Smooth muscle cell (in vitro differentiated cells): ENCODE measurements around the gene VWA7. TPM values are rescaled to one million over a fixed set of nuclear protein-coding genes. Genes with fewer than 3 reads are reported as not detected.

Experiments
- DNase-seq: peaks from one replicate; lab custom pipeline; 2025; ENCODE audit not compliant: unreplicated experiment; lab: John Stamatoyannopoulos, UW
- H2AFZ ChIP-seq: fragments of 200-600 bp; sonication (generic); 2 replicates; pipeline ENCODE4 v1.6.0; 2016; ENCODE audit warnings: antibody characterized with exemption, low read depth, mild to moderate bottlenecking
- H3F3A ChIP-seq: fragments of 200-600 bp; sonication (generic); 2 replicates; pipeline ENCODE4 v1.6.0; 2017; ENCODE audit warnings: antibody characterized with exemption, low read depth
- H3K27ac ChIP-seq: fragments of 200-600 bp; sonication (generic); 2 replicates; pipeline ENCODE4 v1.5.1; 2016; ENCODE audit warnings: low read depth, mild to moderate bottlenecking
- H3K27me3 ChIP-seq: fragments of 200-600 bp; sonication (generic); 2 replicates; pipeline ENCODE4 v1.6.1; 2016; ENCODE audit warnings: low read depth, mild to moderate bottlenecking
- H3K36me3 ChIP-seq: fragments of 200-600 bp; sonication (generic); 2 replicates; pipeline ENCODE4 v1.5.1; 2016; ENCODE audit warnings: low read depth
- H3K4me1 ChIP-seq: fragments of 200-600 bp; sonication (generic); 2 replicates; pipeline ENCODE4 v1.5.1; 2016; ENCODE audit warnings: low read depth
- H3K4me2 ChIP-seq: fragments of 200-600 bp; sonication (generic); 2 replicates; pipeline ENCODE4 v1.6.0; 2016; ENCODE audit warnings: mild to moderate bottlenecking
- H3K4me3 ChIP-seq: fragments of 200-600 bp; sonication (generic); 2 replicates; pipeline ENCODE4 v1.5.1; 2016; ENCODE audit warnings: mild to moderate bottlenecking
- H3K79me2 ChIP-seq: fragments of 200-600 bp; sonication (generic); 2 replicates; pipeline ENCODE4 v1.6.0; 2016; ENCODE audit warnings: low read depth, mild to moderate bottlenecking
- H3K9ac ChIP-seq: fragments of 200-600 bp; sonication (generic); 2 replicates; pipeline ENCODE4 v1.6.0; 2016; ENCODE audit warnings: low read depth
- H3K9me3 ChIP-seq: fragments of 200-600 bp; sonication (generic); replicated peaks from 2 replicates; pipeline ENCODE4 v1.5.1; 2016; ENCODE audit warnings: low read depth
- H4K20me1 ChIP-seq: fragments of 200-600 bp; sonication (generic); 2 replicates; pipeline ENCODE4 v1.6.0; 2016; ENCODE audit warnings: low read depth
- WGBS: methylation state at CpG from one replicate; pipeline ENCODE4 v1.1.7; 2016; ENCODE audit warnings: low lambda C conversion rate; 5-methylcytosine and 5-hydroxymethylcytosine counted together
- polyA plus RNA-seq: library from polyadenylated mRNA; unstranded; fragments of >200 nt; fragmentation: Nextera tagmentation; extraction: Ambion mirVana; gene quantifications from 2 replicates; pipeline ENCODE4 v1.2.1, GENCODE V29; 2016
- total RNA-seq: library from RNA; depleted of rRNA; stranded (reverse); fragments of >200 nt; gene quantifications from 2 replicates; pipeline ENCODE4 v1.2.3, GENCODE V29; 2014
- TF ChIP-seq, protein P1 (sequence below): fragments of 200-600 bp; sonication (generic); IDR thresholded peaks from 2 replicates; pipeline ENCODE4 v1.5.1; 2017; ENCODE audit warnings: borderline replicate concordance, mild to moderate bottlenecking, antibody characterized with exemption; ENCODE audit not compliant: insufficient read depth, poor library complexity, severe bottlenecking

VWA7 gene
- total and polyA plus RNA-seq, 2 experiments from 2014 or later: 0.08 to 0.58 TPM

DNA sequence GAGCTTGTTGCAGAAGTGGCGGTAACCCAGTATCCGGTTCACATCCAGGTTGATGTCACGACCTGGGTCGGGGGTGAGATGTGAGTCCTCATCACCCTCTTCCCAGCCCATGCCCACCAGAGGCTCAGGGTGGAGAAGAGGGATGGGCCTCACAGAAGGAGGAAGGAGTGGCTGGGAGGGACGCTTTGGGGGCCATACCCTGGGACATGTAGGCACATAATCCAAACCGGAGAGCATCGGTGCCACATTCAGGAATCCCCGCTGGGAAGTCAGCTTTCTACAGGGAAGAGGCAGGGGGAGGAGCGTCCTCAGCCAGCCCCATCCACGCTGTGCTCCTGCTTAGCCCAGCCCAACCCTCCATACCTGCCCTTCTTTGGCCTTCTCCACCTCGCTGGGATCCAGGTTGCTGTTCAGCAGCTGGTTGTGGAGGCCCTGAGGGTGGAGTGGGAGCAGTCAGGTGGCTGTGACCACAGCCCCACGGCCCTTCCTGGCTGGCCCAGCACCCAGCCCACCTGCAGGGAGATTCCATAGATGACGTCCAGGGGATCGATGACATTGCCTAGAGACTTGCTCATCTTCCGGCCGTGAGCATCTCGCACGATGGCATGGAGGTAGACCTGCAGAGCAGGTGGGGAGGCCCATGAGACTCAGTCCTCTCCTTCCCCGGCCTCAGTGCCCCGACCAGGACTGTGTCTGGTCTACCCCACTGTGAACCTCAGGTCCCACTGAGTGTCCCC is 3.5 kb upstream of the VWA7 start:
- no peak for DNase-seq
- no peaks in the 10 kb centered on the region for H3K79me2 ChIP-seq
- no peaks in the 10 kb centered on the region for H3K9me3 ChIP-seq
- H3K4me1 ChIP-seq: peaks cover 8% of the 10 kb centered on the region
- no peaks in the 10 kb centered on the region for H3K27me3 ChIP-seq
- H3K4me3 ChIP-seq: no peak overlapping the region
- 96% methylated on average over 20 of the region's 20 CpGs for WGBS
- H3K9ac ChIP-seq: no peak overlapping the region
- no peak overlapping the region for H2AFZ ChIP-seq
- peaks cover 11% of the 10 kb centered on the region for H3F3A ChIP-seq
- TF ChIP-seq, protein P1, sequence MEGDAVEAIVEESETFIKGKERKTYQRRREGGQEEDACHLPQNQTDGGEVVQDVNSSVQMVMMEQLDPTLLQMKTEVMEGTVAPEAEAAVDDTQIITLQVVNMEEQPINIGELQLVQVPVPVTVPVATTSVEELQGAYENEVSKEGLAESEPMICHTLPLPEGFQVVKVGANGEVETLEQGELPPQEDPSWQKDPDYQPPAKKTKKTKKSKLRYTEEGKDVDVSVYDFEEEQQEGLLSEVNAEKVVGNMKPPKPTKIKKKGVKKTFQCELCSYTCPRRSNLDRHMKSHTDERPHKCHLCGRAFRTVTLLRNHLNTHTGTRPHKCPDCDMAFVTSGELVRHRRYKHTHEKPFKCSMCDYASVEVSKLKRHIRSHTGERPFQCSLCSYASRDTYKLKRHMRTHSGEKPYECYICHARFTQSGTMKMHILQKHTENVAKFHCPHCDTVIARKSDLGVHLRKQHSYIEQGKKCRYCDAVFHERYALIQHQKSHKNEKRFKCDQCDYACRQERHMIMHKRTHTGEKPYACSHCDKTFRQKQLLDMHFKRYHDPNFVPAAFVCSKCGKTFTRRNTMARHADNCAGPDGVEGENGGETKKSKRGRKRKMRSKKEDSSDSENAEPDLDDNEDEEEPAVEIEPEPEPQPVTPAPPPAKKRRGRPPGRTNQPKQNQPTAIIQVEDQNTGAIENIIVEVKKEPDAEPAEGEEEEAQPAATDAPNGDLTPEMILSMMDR: no peak
- no peaks in the 10 kb centered on the region for H4K20me1 ChIP-seq
- no peak overlapping the region for H3K4me2 ChIP-seq
- no peaks in the 10 kb centered on the region for H3K36me3 ChIP-seq
- no peak overlapping the region for H3K27ac ChIP-seq

- no peak overlapping the region for H3K4me3 ChIP-seq
- peaks cover 11% of the 10 kb centered on the region for H3F3A ChIP-seq
- H3K27me3 ChIP-seq: no peaks in the 10 kb centered on the region
- no peaks in the 10 kb centered on the region for H3K36me3 ChIP-seq
- no peak overlapping the region for H3K27ac ChIP-seq
- no peaks in the 10 kb centered on the region for H4K20me1 ChIP-seq
- H2AFZ ChIP-seq: no peak overlapping the region
- WGBS: over 99% methylated on average over 10 of the region's 10 CpGs
- no peak overlapping the region for H3K9ac ChIP-seq
- peaks cover 8% of the 10 kb centered on the region for H3K4me1 ChIP-seq
- no peaks in the 10 kb centered on the region for H3K79me2 ChIP-seq
- no peaks in the 10 kb centered on the region for H3K9me3 ChIP-seq
- TF ChIP-seq, protein P1: no peak
- H3K4me2 ChIP-seq: no peak overlapping the region
- no peak for DNase-seq
Observed at GRCh38 chr6:31779908-31780307, 2.8 kb upstream of the VWA7 start.

DNA sequence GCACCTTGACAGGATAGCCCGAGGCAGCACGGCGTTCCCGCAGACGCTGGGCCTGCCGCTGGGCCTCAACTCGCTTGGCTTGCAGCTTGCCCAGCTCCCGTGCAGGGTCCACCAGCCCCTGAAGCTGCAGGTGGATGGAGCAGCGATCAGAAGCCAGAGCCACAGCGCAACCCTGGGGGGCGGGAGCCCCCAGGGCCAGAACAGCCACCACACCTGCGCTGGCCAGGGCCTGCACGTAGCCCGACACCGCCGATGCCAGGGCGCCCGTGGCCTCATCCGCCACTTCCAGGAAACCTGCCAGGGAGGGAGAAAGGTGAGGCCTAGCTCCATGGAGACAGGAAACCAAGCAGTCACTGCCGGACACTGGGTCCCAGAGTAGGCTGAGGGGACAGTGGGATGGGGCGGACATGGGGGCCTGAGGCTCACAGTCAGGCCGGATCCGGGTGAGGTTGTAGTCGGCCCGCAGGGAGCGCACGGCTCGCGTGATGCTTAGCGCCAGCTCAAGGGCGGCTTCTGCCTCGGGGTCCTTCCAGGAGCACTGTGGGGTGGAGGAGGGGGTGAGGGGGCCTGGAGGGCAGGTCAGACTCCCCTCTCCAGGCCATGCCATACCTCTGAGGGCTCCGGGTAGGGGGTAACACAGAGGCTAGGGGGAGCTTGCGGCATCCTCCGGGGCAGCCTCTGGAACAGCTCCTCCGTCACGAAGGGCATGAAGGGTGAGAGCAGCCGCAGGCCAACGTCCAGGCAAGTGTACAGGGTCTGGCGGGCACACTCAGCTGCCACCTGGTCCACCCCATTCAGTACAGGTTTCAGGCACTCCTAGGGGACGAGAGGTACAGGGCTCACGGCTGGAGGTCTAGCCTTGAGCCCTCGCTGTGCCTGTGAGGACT is 2.1 kb upstream of the VWA7 start:
- TF ChIP-seq, protein P1: no peak
- no peaks in the 10 kb centered on the region for H3K36me3 ChIP-seq
- no peaks in the 10 kb centered on the region for H3K79me2 ChIP-seq
- no peak overlapping the region for H3K27ac ChIP-seq
- H3K4me2 ChIP-seq: no peak overlapping the region
- no peak overlapping the region for H3K9ac ChIP-seq
- peaks cover 11% of the 10 kb centered on the region for H3F3A ChIP-seq
- no peak overlapping the region for H2AFZ ChIP-seq
- no peaks in the 10 kb centered on the region for H4K20me1 ChIP-seq
- no peaks in the 10 kb centered on the region for H3K9me3 ChIP-seq
- H3K27me3 ChIP-seq: no peaks in the 10 kb centered on the region
- no peak overlapping the region for H3K4me3 ChIP-seq
- peaks cover 8% of the 10 kb centered on the region for H3K4me1 ChIP-seq
- DNase-seq: no peak
- 97% methylated on average over 40 of the region's 43 CpGs for WGBS
